HG03378 (cell line): ENCODE results near the gene SREBF1.
"Not testable (repeated sequence)": the region's sequence is repeated elsewhere in the genome, so short reads cannot be mapped to it uniquely, and the experiment has no call there.

Source experiments
- ATAC-seq: cut with Tn5 transposase; IDR thresholded peaks from one replicate; pipeline ENCODE4 v1.9.1; 2021; ENCODE audit warnings: mild to moderate bottlenecking, moderate library complexity; ENCODE audit not compliant: unreplicated experiment

The SREBF1 gene

GRCh38 chr17:17813055-17813724, 23.6 kb downstream of the SREBF1 start:
- ATAC-seq: no peak

- no peak for ATAC-seq
These were observed 24.4 kb downstream of the SREBF1 start for GRCh38 chr17:17812211-17813054.

GRCh38 chr17:17811381-17812210, 25.2 kb downstream of the SREBF1 start:
- ATAC-seq: no peak

- ATAC-seq: no peak
These were observed 25.9 kb downstream of the SREBF1 start for GRCh38 chr17:17810895-17811248.

- no peak for ATAC-seq
These were observed 26.5 kb downstream of the SREBF1 start for GRCh38 chr17:17810084-17810894.

- ATAC-seq: no peak
These were observed 27.2 kb downstream of the SREBF1 start for GRCh38 chr17:17809531-17810083.

- no peak for ATAC-seq
These were observed 27.9 kb downstream of the SREBF1 start for GRCh38 chr17:17808706-17809432.

GRCh38 chr17:17808200-17808599, 28.6 kb downstream of the SREBF1 start:
- ATAC-seq: not testable (repeated sequence)

GRCh38 chr17:17807440-17807839, 29.3 kb downstream of the SREBF1 start:
- no peak for ATAC-seq

GRCh38 chr17:17806611-17807274, 30.0 kb downstream of the SREBF1 start:
- no peak for ATAC-seq

GRCh38 chr17:17806035-17806434, 30.8 kb downstream of the SREBF1 start:
- ATAC-seq: no peak

GRCh38 chr17:17805575-17805974, 31.2 kb downstream of the SREBF1 start:
- no peak for ATAC-seq

GRCh38 chr17:17804007-17804406, 32.8 kb downstream of the SREBF1 start:
- no peak for ATAC-seq

- no peak for ATAC-seq
These were observed 34.8 kb downstream of the SREBF1 start for GRCh38 chr17:17801800-17802481.

GRCh38 chr17:17800504-17801021, 36.2 kb downstream of the SREBF1 start:
- no peak for ATAC-seq

- ATAC-seq: no peak
These were observed 38.1 kb downstream of the SREBF1 start for GRCh38 chr17:17798573-17799255.

GRCh38 chr17:17798010-17798556, 38.7 kb downstream of the SREBF1 start:
- ATAC-seq: no peak
